Heart left ventricle (tissue), 16 donors: ENCODE results near the gene D2HGDH. TPM values are rescaled to one million over a fixed set of nuclear protein-coding genes. Genes with fewer than 3 reads are reported as not detected.
"Not testable (repeated sequence)": the region's sequence is repeated elsewhere in the genome, so short reads cannot be mapped to it uniquely, and the experiment has no call there.

Source experiments
- ATAC-seq, 4 donors: fragments of 200-7000 bp; cut with Tn5 transposase; one replicate each; pipeline ENCODE4 v1.9.1; 2020 to 2022; ENCODE audit warnings: moderate library complexity in 4 of 4, mild to moderate bottlenecking in 3 of 4, moderate number of reproducible peaks in 1 of 4
- DNase-seq, 5 donors: peaks; one replicate each; pipeline ENCODE4 v3.0.0-alpha.2; 2020
- H3K27ac ChIP-seq, 12 donors: fragments of 200-600 bp; sonication (generic) in 4 of 12; one replicate each; pipeline versions ENCODE4 v1.5.0 to v1.8.0; 2016 to 2022; ENCODE audit warnings: mild to moderate bottlenecking in 2 of 12
- H3K27me3 ChIP-seq, 9 donors: fragments of 200-600 bp; sonication (generic) in 2 of 9; one replicate each; pipeline versions ENCODE4 v1.5.1 to v1.8.0; 2016 to 2022; ENCODE audit warnings: mild to moderate bottlenecking in 3 of 9
- H3K36me3 ChIP-seq, 9 donors: fragments of 200-600 bp; sonication (generic) in 2 of 9; one replicate each; pipeline versions ENCODE4 v1.5.0 to v1.8.0; 2018 to 2022; ENCODE audit warnings: mild to moderate bottlenecking in 2 of 9
- H3K4me1 ChIP-seq, 12 donors: fragments of 200-600 bp; sonication (generic) in 4 of 12; one replicate each; pipeline versions ENCODE4 v1.5.0 to v1.8.0; 2016 to 2022; ENCODE audit warnings: mild to moderate bottlenecking in 3 of 12
- H3K4me3 ChIP-seq, 12 donors: fragments of 200-600 bp; sonication (generic) in 4 of 12; one replicate each; pipeline versions ENCODE4 v1.5.0 to v1.8.0; 2017 to 2022; ENCODE audit warnings: mild to moderate bottlenecking in 9 of 12, moderate library complexity in 4 of 12
- H3K9me3 ChIP-seq, 12 donors: fragments of 200-600 bp; sonication (generic) in 4 of 12; one replicate each; pipeline versions ENCODE4 v1.5.0 to v1.8.0; 2016 to 2022; ENCODE audit warnings: mild to moderate bottlenecking in 1 of 12
- CTCF ChIP-seq, 12 donors: fragments of 200-600 bp; sonication (generic) in 4 of 12; IDR thresholded peaks; one replicate each; pipeline versions ENCODE4 v1.5.0 to v1.8.0; 2018 to 2022; ENCODE audit warnings: antibody characterized with exemption in 12 of 12, mild to moderate bottlenecking in 5 of 12
- POLR2A ChIP-seq, 2 donors: fragments of 450-650 bp; IDR thresholded peaks; one replicate each; pipeline ENCODE4 v1.6.1; 2017; ENCODE audit warnings: antibody characterized with exemption in 2 of 2, mild to moderate bottlenecking in 2 of 2, moderate library complexity in 2 of 2
- WGBS, 4 donors: extraction: QIAGEN DNeasy Blood & Tissue Kit in 2 of 4; methylation state at CpG; one replicate each; pipeline versions ENCODE4 v1.1.5 to v1.1.7; 2013 to 2018; 5-methylcytosine and 5-hydroxymethylcytosine counted together
- intact Hi-C, 10 donors: fragments of 100-400 bp; cut with DNase I; formaldehyde crosslinking; loops; one replicate each; pipeline versions ENCODE4 v1.11.1 to v1.14.2; 2022
- polyA plus RNA-seq, 2 donors: library from polyadenylated mRNA; stranded (reverse); fragments of 200-250 nt; gene quantifications; one replicate each; pipeline ENCODE4 v1.2.3, GENCODE V29; 2013
- total RNA-seq, 9 donors: library from RNA; depleted of rRNA in 2 of 9; stranded (reverse); fragments of >200 nt in 2 of 9; fragmentation: NEBNext Ultra II Directional in 3 of 9; extraction: Animal tissue kit (Norgen Biotek cat#: 25700) in 3 of 9; gene quantifications; one replicate each; pipeline versions ENCODE4 v1.1.0 to v1.2.4, GENCODE V29; 2016 to 2023
- donor health status: ischemic (EF 13 %, LVEDD 7.1; RV severe dilation, severe dysfunction).
- donor health status: healthy with polysubstance abuse.
- donor health status: DM: no; HTN: yes; CAD: no.
- donor health status: DM: no; HTN: no; CAD: no.
- donor health status: ischemic (EF 25% LVEDD 6.9; RV normal size, moderate dysfunction).
- donor health status: ischemic (EF 25% LVEDD 5.7; RV mildly dilated, moderate dysfunction).
- donor health status: healthy.
- donor health status: DM: yes; HTN: yes; CAD: no.
- donor health status: ischemic (EF 35%, LVEDD 5.7; RV mildly dilated, moderate dysfunction).
- donor health status: nonischemic (EF 11% LVEDD 7.7; RV severe dilation, severe dysfunction).
- donor health status: DM: yes; HTN: yes; CAD: no.
- donor health status: PGD.
- donor health status: ischemic (EF 29% LVEDD 5.4; RV normal size, mild dysfunction).
- donor health status: nonischemic (EF 23%, LVEDD 6.1; RV moderate dilation, normal function).

Gene D2HGDH
- total and polyA plus RNA-seq, 11 donors, result 7.6 to 24.1 (median 19.8) TPM

DNA sequence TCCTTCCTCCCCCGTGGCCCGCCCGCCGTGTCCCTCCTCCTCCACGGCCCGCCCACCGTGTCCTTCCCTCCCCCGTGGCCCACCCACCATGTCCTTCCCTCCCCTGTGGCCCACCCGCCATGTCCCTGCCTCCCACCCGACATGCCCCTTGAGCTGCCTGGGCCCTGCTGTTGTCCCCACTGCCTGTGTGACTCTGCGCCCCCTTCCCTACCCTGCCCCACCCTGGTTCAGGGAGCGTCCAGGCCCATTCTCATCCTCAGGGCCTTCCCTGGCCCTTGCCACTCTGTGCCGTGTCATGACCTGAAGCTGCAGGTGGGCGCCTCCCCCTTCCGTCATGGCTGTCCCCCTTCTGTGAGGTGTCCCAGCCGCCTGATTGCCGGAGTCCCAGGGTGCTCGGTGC is 20.7 kb downstream of the D2HGDH start:
- Histone ChIP-seq H3K36me3 (peaks cover 0 to 57% (median 37%) of the 10 kb centered on the region in 9 donors), H3K4me3 (no peak overlapping the region), H3K27ac (no peak overlapping the region), H3K4me1 (peaks cover 0 to 9% (median 0%) of the 10 kb centered on the region in 12 donors), H3K27me3 (no peaks in the 10 kb centered on the region), H3K9me3 (no peaks in the 10 kb centered on the region)
- DNase-seq (peak in 1 of 5 donors; percentile 57), ATAC-seq (no peak)
- TF ChIP-seq POLR2A (IDR thresholded peaks at IDR 0.05), result no peak
- no peak for TF ChIP-seq CTCF (IDR thresholded peaks at IDR 0.05)
- WGBS, 4 donors, result 91 to 96% (median 94%) methylated on average over 17 of the region's 18 CpGs
- intact Hi-C loops, result loop anchor here in 1 of 10 donors (10.0 kb wide), 1 partner anchor 110 kb away; the partner anchor contains the start of gene RTP5

DNA sequence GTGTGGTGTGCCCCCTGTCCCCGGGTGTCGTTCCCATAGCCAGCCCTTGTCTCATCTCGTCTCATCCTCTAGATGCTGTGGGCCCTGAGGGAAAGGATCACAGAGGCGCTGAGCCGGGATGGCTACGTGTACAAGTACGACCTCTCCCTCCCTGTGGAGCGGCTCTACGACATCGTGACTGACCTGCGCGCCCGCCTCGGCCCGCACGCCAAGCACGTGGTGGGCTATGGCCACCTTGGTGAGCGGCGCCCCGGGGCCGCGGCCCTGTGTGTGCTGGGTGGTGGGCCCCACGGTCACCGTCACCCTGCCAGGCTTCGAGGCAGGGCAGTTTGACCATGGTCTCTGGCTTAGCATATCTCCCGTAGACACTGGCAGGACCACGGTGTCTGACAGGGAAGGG is 21.3 kb downstream of the D2HGDH start:
- TF ChIP-seq CTCF (IDR thresholded peaks at IDR 0.05) (no peak), POLR2A (IDR thresholded peaks at IDR 0.05) (no peak)
- WGBS, 4 donors, result 92 to 98% (median 96%) methylated on average over 7 to 27 of the region's 27 CpGs
- intact Hi-C loops, result loop anchor here in 1 of 10 donors (10.0 kb wide), 1 partner anchor 109 kb away; the partner anchor contains the start of gene RTP5
- Histone ChIP-seq H3K36me3 (peaks cover 0 to 63% (median 42%) of the 10 kb centered on the region in 9 donors), H3K27ac (no peak overlapping the region), H3K9me3 (peaks cover 0 to 4% (median 0%) of the 10 kb centered on the region in 12 donors), H3K4me1 (peaks cover 0 to 7% (median 0%) of the 10 kb centered on the region in 12 donors), H3K4me3 (no peak overlapping the region), H3K27me3 (no peaks in the 10 kb centered on the region)
- DNase-seq (peak in 2 of 5 donors; percentile 2 to 63), ATAC-seq (peak in 1 of 4 donors; percentile 11)

DNA sequence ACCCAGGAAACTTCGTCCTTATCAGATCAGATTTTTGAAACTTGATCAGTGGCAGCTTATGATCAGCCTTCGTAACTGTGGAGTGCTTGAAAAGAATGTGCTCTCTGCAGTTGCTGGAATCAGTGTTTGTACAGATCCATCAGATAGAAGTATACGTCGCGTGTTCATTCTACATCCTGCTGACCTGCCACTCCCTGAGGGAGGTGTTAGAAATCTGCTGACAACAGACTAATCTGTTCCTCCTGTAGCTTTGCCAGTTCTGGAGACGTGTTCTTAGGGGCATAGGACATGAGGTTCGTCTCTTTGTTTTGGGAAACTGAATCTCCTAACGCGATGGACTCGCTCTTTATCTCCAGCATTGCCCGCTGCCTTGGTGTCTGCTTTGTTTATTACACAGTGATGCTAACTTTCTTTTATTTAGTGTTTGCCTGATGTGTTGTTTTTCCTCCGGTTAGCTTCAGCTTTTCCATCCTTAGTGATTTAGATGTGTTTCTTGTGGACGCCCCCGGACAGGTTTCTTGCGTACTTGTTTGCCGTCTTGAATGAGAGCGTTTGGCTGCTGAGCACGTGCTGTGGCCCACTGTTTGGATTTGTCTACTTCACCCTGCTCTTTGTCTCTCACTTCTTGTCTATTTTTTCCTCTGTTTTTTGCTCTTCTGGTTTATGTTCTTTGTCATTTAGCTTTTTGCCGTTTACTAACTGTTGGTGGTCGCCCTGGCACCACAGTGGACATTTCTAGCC is 24.8 kb downstream of the D2HGDH start:
- intact Hi-C loops, result loop anchor here in 1 of 10 donors (10.0 kb wide), 1 partner anchor 106 kb away; the partner anchor contains the start of gene RTP5
- H3K27ac ChIP-seq, result no peak overlapping the region
- H3K4me3 ChIP-seq, result no peak overlapping the region
- no peaks in the 10 kb centered on the region for H3K4me1 ChIP-seq
- TF ChIP-seq CTCF (IDR thresholded peaks at IDR 0.05) (no peak), POLR2A (IDR thresholded peaks at IDR 0.05) (no peak)
- H3K36me3 ChIP-seq, result peaks cover 0 to 55% (median 35%) of the 10 kb centered on the region in 9 donors
- 79 to 91% (median 82%) methylated on average over 20 of the region's 20 CpGs for WGBS, 4 donors
- DNase-seq, result no peak
- peaks cover 0 to 4% (median 0%) of the 10 kb centered on the region in 12 donors for H3K9me3 ChIP-seq
- no peaks in the 10 kb centered on the region for H3K27me3 ChIP-seq
- ATAC-seq, result no peak

GRCh38 chr2:241759893-241760292 is 25.5 kb downstream of the D2HGDH start:
- not testable (repeated sequence) for H3K27ac ChIP-seq, H3K9me3 ChIP-seq, ATAC-seq, H3K27me3 ChIP-seq, H3K4me3 ChIP-seq, DNase-seq, H3K4me1 ChIP-seq
- intact Hi-C loops, result loop anchor here in 1 of 10 donors (10.0 kb wide), 1 partner anchor 105 kb away; the partner anchor contains the start of gene RTP5
- peaks cover 0 to 49% (median 30%) of the 10 kb centered on the region in 9 donors for H3K36me3 ChIP-seq
- 94 to 97% (median 95%) methylated on average over 2 to 12 of the region's 16 CpGs for whole genome bisulfite sequencing, 4 donors
